ENCODE results near the gene FGF12.

Gene FGF12

GRCh38 chr3:192122832-192123594 lies 604.3 kb downstream of the FGF12 start:
- no peak for DNase-seq (ENCODE audit: low read depth, low spot score)

- no peak for DNase-seq (ENCODE audit: low read depth, low spot score)
Measured at GRCh38 chr3:192121923-192122322, 605.4 kb downstream of the FGF12 start.

- no peak for DNase-seq (ENCODE audit: low read depth, low spot score)
Measured at GRCh38 chr3:192108820-192109219, 618.5 kb downstream of the FGF12 start.

- DNase-seq (ENCODE audit: low read depth, low spot score), result no peak
Measured at GRCh38 chr3:192106543-192106942, 620.8 kb downstream of the FGF12 start.

GRCh38 chr3:192092388-192093005 lies 634.8 kb downstream of the FGF12 start:
- DNase-seq (ENCODE audit: low read depth, low spot score), result no peak

- no peak for DNase-seq (ENCODE audit: low read depth, low spot score)
Measured at GRCh38 chr3:192091831-192092230, 635.5 kb downstream of the FGF12 start.

GRCh38 chr3:192090586-192090985 lies 636.8 kb downstream of the FGF12 start:
- DNase-seq (ENCODE audit: low read depth, low spot score), result peak; percentile 23
